Liver (tissue), 9 donors: ENCODE results near the gene GLIS1. TPM values are rescaled to one million over a fixed set of nuclear protein-coding genes. Genes with fewer than 3 reads are reported as not detected.

ENCODE experiments used
- DNase-seq: peaks from one replicate; pipeline ENCODE4 v3.0.0-alpha.2; 2017; ENCODE audit warnings: low spot score
- H3K27ac ChIP-seq, 2 donors: one replicate each; pipeline ENCODE4 v1.7.0; 2013; ENCODE audit warnings: inconsistent platforms in 2 of 2, low read length in 2 of 2, control low read depth in 1 of 2, low read depth in 1 of 2, mild to moderate bottlenecking in 1 of 2
- H3K27me3 ChIP-seq, 4 donors: one replicate each; pipeline versions ENCODE4 v1.6.1 to v1.7.0; 2013; ENCODE audit warnings: low read length in 3 of 4, inconsistent platforms in 1 of 4, mild to moderate bottlenecking in 1 of 4, moderate library complexity in 1 of 4; ENCODE audit not compliant: control insufficient read depth in 4 of 4, insufficient read depth in 4 of 4
- H3K36me3 ChIP-seq, 4 donors: one replicate each; pipeline versions ENCODE4 v1.6.1 to v1.7.0; 2013; ENCODE audit warnings: low read length in 3 of 4, mild to moderate bottlenecking in 3 of 4, low read depth in 1 of 4, moderate library complexity in 1 of 4; ENCODE audit not compliant: control insufficient read depth in 4 of 4, insufficient read depth in 3 of 4
- H3K4me1 ChIP-seq, 4 donors: one replicate each; pipeline versions ENCODE4 v1.6.1 to v1.7.0; 2013; ENCODE audit warnings: low read length in 3 of 4, mild to moderate bottlenecking in 3 of 4, moderate library complexity in 1 of 4; ENCODE audit not compliant: control insufficient read depth in 4 of 4, insufficient read depth in 4 of 4
- H3K4me3 ChIP-seq, 3 donors: one replicate each; pipeline versions ENCODE4 v1.6.1 to v1.7.0; 2013; ENCODE audit warnings: low read length in 3 of 3, control low read depth in 1 of 3, low read depth in 1 of 3, mild to moderate bottlenecking in 1 of 3
- H3K9ac ChIP-seq, 2 donors: one replicate each; pipeline ENCODE4 v1.7.0; 2013; ENCODE audit warnings: low read length in 2 of 2, mild to moderate bottlenecking in 2 of 2, moderate library complexity in 2 of 2, control low read depth in 1 of 2, low read depth in 1 of 2
- H3K9me3 ChIP-seq, 4 donors: one replicate each; pipeline versions ENCODE4 v1.6.1 to v1.7.0; 2013; ENCODE audit warnings: low read length in 3 of 4; ENCODE audit not compliant: control insufficient read depth in 4 of 4
- ATF3 ChIP-seq: IDR thresholded peaks from 2 replicates; pipeline ENCODE4 v1.6.1; 2016; ENCODE audit warnings: antibody characterized with exemption
- EGR1 ChIP-seq, 2 donors: IDR thresholded peaks; 2 replicates each; pipeline ENCODE4 v1.6.1; 2016 to 2018; ENCODE audit warnings: antibody characterized with exemption in 2 of 2, low read depth in 2 of 2
- FOXA1 ChIP-seq: IDR thresholded peaks from 2 replicates; pipeline ENCODE4 v1.6.1; 2016; ENCODE audit warnings: antibody characterized with exemption
- FOXA2 ChIP-seq: IDR thresholded peaks from 2 replicates; pipeline ENCODE4 v1.6.1; 2016; ENCODE audit warnings: antibody characterized with exemption
- GABPA ChIP-seq, 2 donors: IDR thresholded peaks in 1 of 2; conservative IDR thresholded peaks in 1 of 2; 2 replicates each; pipeline ENCODE4 v1.6.1; 2016; ENCODE audit warnings: antibody characterized with exemption in 2 of 2, mild to moderate bottlenecking in 1 of 2, moderate library complexity in 1 of 2
- HNF4A ChIP-seq, 2 donors: conservative IDR thresholded peaks; 2 replicates each; pipeline ENCODE4 v1.6.1; 2016; ENCODE audit warnings: antibody characterized with exemption in 2 of 2, mild to moderate bottlenecking in 2 of 2
- HNF4G ChIP-seq: IDR thresholded peaks from 2 replicates; pipeline ENCODE4 v1.6.1; 2016; ENCODE audit warnings: antibody characterized with exemption
- JUND ChIP-seq, 2 donors: IDR thresholded peaks; 2 replicates each; pipeline ENCODE4 v1.6.1; 2016; ENCODE audit warnings: antibody characterized with exemption in 2 of 2
- RAD21 ChIP-seq, 2 donors: IDR thresholded peaks; 2 replicates each; pipeline ENCODE4 v1.6.1; 2016; ENCODE audit warnings: antibody characterized with exemption in 2 of 2, mild to moderate bottlenecking in 2 of 2
- SP1 ChIP-seq: IDR thresholded peaks from 2 replicates; pipeline ENCODE4 v1.6.1; 2018; ENCODE audit warnings: antibody characterized with exemption, mild to moderate bottlenecking
- TAF1 ChIP-seq: conservative IDR thresholded peaks from 2 replicates; pipeline ENCODE4 v1.6.1; 2016; ENCODE audit warnings: antibody characterized with exemption, mild to moderate bottlenecking
- YY1 ChIP-seq: IDR thresholded peaks from 2 replicates; pipeline ENCODE4 v1.6.1; 2016; ENCODE audit warnings: antibody characterized with exemption, mild to moderate bottlenecking
- WGBS: extraction: QIAGEN DNeasy Blood & Tissue Kit; methylation state at CpG from one replicate; pipeline ENCODE4 v1.1.7; 2013; 5-methylcytosine and 5-hydroxymethylcytosine counted together
- polyA plus RNA-seq, 2 donors: library from polyadenylated mRNA; stranded (reverse) in 1 of 2; unstranded in 1 of 2; fragments of 200-250 nt in 1 of 2; fragments of >200 nt in 1 of 2; fragmentation: Nextera tagmentation in 1 of 2; extraction: Ambion mirVana in 1 of 2; gene quantifications; one replicate each; pipeline versions ENCODE4 v1.2.1 to v1.2.3, GENCODE V29; 2013 to 2015
- total RNA-seq, 2 donors: library from RNA; depleted of rRNA; stranded (reverse); fragments of >200 nt; gene quantifications; one replicate each; pipeline ENCODE4 v1.2.3, GENCODE V29; 2014
- TF ChIP-seq, protein P1 (sequence below): IDR thresholded peaks from 2 replicates; pipeline ENCODE4 v1.6.1; 2016; ENCODE audit warnings: antibody characterized with exemption
- TF ChIP-seq, protein P2 (sequence below): IDR thresholded peaks from 2 replicates; pipeline ENCODE4 v1.6.1; 2016; ENCODE audit warnings: antibody characterized with exemption
- TF ChIP-seq, protein P3 (sequence below): fragments of 150-350 bp; IDR thresholded peaks from 2 replicates; pipeline ENCODE4 v1.5.1; 2017; ENCODE audit warnings: improper control_type of control experiment, low read depth, low read length; ENCODE audit not compliant: missing input control
- TF ChIP-seq, protein P4 (sequence below): IDR thresholded peaks from 2 replicates; pipeline ENCODE4 v1.6.1; 2016; ENCODE audit warnings: antibody characterized with exemption, mild to moderate bottlenecking
- donor health status: healthy.
- donor health status: healthy.
- donor health status: healthy.
- donor health status: healthy.
- donor health status: healthy.

GLIS1 gene
- total and polyA plus RNA-seq, 4 donors, result under 0.01 to 0.05 TPM; not detected in 2

DNA sequence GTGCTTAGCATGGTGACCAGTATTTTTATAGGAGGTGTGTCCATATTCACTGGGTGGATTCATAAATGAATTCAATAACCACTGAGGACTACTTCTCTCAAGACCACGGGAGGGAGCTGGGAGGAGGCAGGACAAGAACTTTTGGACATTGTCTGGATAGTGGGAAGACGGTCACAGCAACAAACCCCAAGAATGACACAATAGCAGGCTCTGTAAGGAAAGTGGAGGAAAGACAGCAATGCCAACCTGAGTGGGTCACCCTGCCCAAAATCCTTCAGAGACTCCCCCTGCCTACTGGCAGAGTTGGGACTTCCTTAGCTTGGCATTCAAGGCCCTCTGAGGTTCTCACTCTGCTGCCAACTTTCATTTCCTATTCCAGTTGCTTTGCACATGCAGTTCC, 42.0 kb downstream of the GLIS1 start:
- WGBS, result 92% methylated on average over 2 of the region's 2 CpGs
- TF ChIP-seq, protein P1, sequence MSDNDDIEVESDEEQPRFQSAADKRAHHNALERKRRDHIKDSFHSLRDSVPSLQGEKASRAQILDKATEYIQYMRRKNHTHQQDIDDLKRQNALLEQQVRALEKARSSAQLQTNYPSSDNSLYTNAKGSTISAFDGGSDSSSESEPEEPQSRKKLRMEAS, result no peak
- no peak for TF ChIP-seq YY1
- no peak for TF ChIP-seq HNF4G
- TF ChIP-seq, protein P2, sequence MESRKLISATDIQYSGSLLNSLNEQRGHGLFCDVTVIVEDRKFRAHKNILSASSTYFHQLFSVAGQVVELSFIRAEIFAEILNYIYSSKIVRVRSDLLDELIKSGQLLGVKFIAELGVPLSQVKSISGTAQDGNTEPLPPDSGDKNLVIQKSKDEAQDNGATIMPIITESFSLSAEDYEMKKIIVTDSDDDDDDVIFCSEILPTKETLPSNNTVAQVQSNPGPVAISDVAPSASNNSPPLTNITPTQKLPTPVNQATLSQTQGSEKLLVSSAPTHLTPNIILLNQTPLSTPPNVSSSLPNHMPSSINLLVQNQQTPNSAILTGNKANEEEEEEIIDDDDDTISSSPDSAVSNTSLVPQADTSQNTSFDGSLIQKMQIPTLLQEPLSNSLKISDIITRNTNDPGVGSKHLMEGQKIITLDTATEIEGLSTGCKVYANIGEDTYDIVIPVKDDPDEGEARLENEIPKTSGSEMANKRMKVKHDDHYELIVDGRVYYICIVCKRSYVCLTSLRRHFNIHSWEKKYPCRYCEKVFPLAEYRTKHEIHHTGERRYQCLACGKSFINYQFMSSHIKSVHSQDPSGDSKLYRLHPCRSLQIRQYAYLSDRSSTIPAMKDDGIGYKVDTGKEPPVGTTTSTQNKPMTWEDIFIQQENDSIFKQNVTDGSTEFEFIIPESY, result no peak
- TF ChIP-seq SP1, result no peak
- TF ChIP-seq FOXA2, result no peak
- no peak for TF ChIP-seq EGR1 (IDR thresholded peaks at IDR 0.05; ENCODE audit: low read depth in 2 of 2)
- TF ChIP-seq JUND (IDR thresholded peaks at IDR 0.05), result no peak
- no peak for TF ChIP-seq ATF3
- TF ChIP-seq TAF1, result no peak
- TF ChIP-seq FOXA1, result no peak
- TF ChIP-seq RAD21 (IDR thresholded peaks at IDR 0.05), result no peak
- TF ChIP-seq HNF4A (conservative IDR thresholded peaks at IDR 0.05), result no peak
- TF ChIP-seq, protein P3, sequence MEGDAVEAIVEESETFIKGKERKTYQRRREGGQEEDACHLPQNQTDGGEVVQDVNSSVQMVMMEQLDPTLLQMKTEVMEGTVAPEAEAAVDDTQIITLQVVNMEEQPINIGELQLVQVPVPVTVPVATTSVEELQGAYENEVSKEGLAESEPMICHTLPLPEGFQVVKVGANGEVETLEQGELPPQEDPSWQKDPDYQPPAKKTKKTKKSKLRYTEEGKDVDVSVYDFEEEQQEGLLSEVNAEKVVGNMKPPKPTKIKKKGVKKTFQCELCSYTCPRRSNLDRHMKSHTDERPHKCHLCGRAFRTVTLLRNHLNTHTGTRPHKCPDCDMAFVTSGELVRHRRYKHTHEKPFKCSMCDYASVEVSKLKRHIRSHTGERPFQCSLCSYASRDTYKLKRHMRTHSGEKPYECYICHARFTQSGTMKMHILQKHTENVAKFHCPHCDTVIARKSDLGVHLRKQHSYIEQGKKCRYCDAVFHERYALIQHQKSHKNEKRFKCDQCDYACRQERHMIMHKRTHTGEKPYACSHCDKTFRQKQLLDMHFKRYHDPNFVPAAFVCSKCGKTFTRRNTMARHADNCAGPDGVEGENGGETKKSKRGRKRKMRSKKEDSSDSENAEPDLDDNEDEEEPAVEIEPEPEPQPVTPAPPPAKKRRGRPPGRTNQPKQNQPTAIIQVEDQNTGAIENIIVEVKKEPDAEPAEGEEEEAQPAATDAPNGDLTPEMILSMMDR, result no peak
- TF ChIP-seq, protein P4, sequence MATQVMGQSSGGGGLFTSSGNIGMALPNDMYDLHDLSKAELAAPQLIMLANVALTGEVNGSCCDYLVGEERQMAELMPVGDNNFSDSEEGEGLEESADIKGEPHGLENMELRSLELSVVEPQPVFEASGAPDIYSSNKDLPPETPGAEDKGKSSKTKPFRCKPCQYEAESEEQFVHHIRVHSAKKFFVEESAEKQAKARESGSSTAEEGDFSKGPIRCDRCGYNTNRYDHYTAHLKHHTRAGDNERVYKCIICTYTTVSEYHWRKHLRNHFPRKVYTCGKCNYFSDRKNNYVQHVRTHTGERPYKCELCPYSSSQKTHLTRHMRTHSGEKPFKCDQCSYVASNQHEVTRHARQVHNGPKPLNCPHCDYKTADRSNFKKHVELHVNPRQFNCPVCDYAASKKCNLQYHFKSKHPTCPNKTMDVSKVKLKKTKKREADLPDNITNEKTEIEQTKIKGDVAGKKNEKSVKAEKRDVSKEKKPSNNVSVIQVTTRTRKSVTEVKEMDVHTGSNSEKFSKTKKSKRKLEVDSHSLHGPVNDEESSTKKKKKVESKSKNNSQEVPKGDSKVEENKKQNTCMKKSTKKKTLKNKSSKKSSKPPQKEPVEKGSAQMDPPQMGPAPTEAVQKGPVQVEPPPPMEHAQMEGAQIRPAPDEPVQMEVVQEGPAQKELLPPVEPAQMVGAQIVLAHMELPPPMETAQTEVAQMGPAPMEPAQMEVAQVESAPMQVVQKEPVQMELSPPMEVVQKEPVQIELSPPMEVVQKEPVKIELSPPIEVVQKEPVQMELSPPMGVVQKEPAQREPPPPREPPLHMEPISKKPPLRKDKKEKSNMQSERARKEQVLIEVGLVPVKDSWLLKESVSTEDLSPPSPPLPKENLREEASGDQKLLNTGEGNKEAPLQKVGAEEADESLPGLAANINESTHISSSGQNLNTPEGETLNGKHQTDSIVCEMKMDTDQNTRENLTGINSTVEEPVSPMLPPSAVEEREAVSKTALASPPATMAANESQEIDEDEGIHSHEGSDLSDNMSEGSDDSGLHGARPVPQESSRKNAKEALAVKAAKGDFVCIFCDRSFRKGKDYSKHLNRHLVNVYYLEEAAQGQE, result no peak
- Histone ChIP-seq H3K9me3 (no peaks in the 10 kb centered on the region), H3K27ac (no peak overlapping the region), H3K9ac (no peak overlapping the region), H3K27me3 (no peaks in the 10 kb centered on the region), H3K4me3 (no peak overlapping the region), H3K4me1 (no peaks in the 10 kb centered on the region), H3K36me3 (no peaks in the 10 kb centered on the region)
- no peak for DNase-seq

- no peak overlapping the region for H3K27ac ChIP-seq
- 87% methylated on average over 11 of the region's 11 CpGs for WGBS
- no peaks in the 10 kb centered on the region for H3K4me1 ChIP-seq
- TF ChIP-seq, protein P4, result no peak
- TF ChIP-seq, protein P3, result no peak
- TF ChIP-seq GABPA (IDR thresholded peaks at IDR 0.05 in 1 of 2, conservative IDR thresholded peaks at IDR 0.05 in 1 of 2) (no peak), FOXA1 (no peak), HNF4A (conservative IDR thresholded peaks at IDR 0.05) (no peak), EGR1 (IDR thresholded peaks at IDR 0.05; ENCODE audit: low read depth in 2 of 2) (no peak), RAD21 (IDR thresholded peaks at IDR 0.05) (no peak), JUND (IDR thresholded peaks at IDR 0.05) (no peak)
- no peaks in the 10 kb centered on the region for H3K36me3 ChIP-seq
- no peaks in the 10 kb centered on the region for H3K9me3 ChIP-seq
- H3K27me3 ChIP-seq, result no peaks in the 10 kb centered on the region
- no peak overlapping the region for H3K9ac ChIP-seq
- no peak for DNase-seq
- no peak overlapping the region for H3K4me3 ChIP-seq
These were observed 42.4 kb downstream of the GLIS1 start for GRCh38 chr1:53696571-53696970.
